Kidney tubule cell (primary cell): Measurements from ENCODE around the gene GRID1.
"Not testable (repeated sequence)": the region's sequence is repeated elsewhere in the genome, so short reads cannot be mapped to it uniquely, and the experiment has no call there.

ENCODE experiments used
- DNase-seq: peaks from one replicate; pipeline ENCODE4 v3.0.0-alpha.2; 2018; ENCODE audit warnings: low spot score

GRID1 gene

GRCh38 chr10:85986777-85987176 is 379.8 kb downstream of the GRID1 start:
- no peak for DNase-seq

DNA sequence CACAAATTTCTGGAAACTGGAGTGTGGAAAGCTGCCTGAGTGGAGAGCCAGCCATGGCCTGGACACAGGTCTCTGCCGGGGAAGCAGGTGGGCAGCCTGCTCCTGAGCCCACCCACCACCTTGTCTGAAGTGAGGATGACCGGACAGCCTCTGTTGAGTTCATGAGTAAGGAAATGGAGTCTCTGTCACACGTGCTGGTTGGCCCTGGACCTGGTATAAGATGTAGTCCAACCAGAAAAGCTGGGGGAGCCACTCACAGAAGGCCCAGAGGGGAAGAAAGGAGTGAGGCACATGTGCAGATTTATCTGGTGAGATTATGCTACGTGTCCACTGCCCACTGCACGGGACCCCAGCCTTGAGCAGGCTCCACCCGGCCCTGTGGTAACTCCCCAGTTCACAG is 383.5 kb downstream of the GRID1 start:
- DNase-seq: no peak

DNA sequence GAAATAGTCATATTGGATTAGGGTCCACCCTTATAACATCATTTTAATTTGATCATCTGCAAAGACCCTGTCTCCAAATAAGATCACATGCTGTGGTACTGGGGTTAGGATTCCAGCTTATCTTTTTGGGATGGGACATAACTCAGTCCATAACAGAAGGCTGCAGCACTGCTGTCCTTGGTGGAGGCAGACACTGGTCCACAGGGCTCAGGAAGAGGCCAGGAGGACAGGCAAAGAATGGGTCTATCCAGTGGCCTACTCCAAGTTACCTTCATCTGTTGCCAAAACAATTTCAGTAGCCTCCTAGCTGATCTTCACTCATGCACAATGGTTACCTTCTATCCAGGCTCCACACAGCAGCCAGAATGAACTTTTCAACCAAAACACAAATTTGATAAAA is 387.0 kb downstream of the GRID1 start:
- DNase-seq: no peak

- DNase-seq: no peak
Measured at GRCh38 chr10:85978566-85979358, 387.8 kb downstream of the GRID1 start.

- DNase-seq: no peak
Measured at GRCh38 chr10:85977642-85978041, 389.0 kb downstream of the GRID1 start.

DNA sequence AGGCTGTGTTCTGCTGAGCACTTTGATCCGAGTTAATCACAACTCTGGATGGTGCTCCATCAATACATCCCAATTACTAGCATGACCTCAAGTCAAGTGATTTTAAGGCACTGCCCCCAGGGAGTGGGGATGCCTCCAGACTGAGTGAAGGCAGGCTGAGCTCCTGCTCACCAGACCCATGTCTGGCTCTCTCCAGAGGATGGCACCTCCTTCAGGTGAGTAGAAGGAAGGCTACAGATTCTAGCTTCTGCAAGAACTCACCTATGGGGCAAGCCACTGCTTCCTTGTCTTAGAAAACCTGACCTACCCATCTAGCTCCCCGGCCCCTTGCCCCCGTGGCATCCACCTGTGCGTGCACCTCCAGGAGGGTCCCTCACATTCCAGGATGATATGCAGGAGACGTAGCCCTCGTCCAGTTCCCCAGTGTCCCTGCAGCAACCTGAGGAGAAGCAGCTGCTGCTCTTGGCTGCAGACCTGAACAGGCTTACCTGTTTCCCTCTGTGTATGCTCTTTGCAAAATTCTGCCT is 390.3 kb downstream of the GRID1 start:
- DNase-seq: no peak

- DNase-seq: no peak
Measured at GRCh38 chr10:85971494-85971893, 395.1 kb downstream of the GRID1 start.

- peak; percentile 50 for DNase-seq
Measured at GRCh38 chr10:85967594-85967993, 399.0 kb downstream of the GRID1 start.

- DNase-seq: no peak
Measured at GRCh38 chr10:85961479-85962067, 405.0 kb downstream of the GRID1 start.

GRCh38 chr10:85961073-85961472 is 405.5 kb downstream of the GRID1 start:
- no peak for DNase-seq

GRCh38 chr10:85959239-85959638 is 407.4 kb downstream of the GRID1 start:
- DNase-seq: no peak

DNA sequence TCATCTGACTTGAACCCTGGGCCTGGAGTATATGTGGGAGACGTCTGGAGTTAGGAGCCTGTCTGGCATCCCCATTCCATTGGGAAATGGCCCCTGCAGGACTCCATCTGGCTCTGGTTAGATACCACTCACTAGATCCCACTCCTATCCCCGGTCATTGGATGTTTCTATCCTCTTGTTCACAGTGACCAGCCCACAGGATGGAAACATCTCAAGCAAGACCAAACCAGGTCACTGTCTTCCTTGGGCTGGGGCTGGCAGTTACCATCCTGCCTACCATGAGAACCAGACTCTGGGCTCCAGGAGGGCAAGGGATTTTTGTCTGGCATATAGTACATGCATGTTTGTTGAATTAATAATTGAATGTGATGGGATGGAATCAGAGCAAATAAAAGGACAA is 415.7 kb downstream of the GRID1 start:
- no peak for DNase-seq

- DNase-seq: no peak
Measured at GRCh38 chr10:85946713-85947326, 419.8 kb downstream of the GRID1 start.

DNA sequence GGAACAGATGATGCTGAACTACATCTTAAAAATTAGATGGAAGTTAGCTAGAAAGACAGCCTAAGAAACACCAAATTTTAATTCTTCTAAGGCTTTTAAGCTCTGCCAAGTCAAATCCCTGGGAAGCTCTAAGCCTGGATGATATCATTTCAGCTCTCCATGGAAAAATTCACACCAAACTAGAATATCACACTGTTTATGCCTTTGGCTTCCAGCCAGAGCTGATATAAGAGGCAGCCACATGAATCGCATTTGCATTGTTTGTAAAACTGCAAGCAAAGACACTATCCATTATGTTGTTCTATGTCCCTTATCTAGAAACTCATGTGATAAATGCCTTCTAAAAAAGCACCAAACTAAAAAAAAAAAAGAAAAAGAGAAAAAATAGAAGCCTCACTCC is 430.4 kb downstream of the GRID1 start:
- no peak for DNase-seq

GRCh38 chr10:85934586-85934985 is 432.0 kb downstream of the GRID1 start:
- no peak for DNase-seq

GRCh38 chr10:85929993-85930392 is 436.6 kb downstream of the GRID1 start:
- DNase-seq: not testable (repeated sequence)

GRCh38 chr10:85927952-85928665 is 438.5 kb downstream of the GRID1 start:
- peak; percentile 76 for DNase-seq

- no peak for DNase-seq
Measured at GRCh38 chr10:85926986-85927385, 439.6 kb downstream of the GRID1 start.

DNA sequence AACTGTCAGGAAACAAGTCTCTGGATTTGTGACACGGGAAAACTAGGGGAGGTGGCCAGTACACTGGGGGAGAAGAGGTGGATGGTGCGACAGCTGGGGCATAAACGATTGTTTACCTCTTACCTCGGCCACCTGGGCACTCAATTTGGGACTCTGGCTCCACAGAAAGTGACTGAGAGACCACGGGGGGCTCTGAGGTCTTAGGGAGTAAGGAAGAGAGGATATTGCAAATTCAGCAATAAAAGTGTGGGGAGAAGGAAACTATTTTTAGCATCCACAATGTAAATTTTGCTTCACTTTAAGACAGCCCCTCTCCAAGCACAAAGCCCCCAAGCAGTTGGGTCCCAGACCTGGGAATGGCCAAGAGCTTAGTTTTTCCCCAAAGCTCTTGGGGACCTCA is 440.5 kb downstream of the GRID1 start:
- no peak for DNase-seq

DNA sequence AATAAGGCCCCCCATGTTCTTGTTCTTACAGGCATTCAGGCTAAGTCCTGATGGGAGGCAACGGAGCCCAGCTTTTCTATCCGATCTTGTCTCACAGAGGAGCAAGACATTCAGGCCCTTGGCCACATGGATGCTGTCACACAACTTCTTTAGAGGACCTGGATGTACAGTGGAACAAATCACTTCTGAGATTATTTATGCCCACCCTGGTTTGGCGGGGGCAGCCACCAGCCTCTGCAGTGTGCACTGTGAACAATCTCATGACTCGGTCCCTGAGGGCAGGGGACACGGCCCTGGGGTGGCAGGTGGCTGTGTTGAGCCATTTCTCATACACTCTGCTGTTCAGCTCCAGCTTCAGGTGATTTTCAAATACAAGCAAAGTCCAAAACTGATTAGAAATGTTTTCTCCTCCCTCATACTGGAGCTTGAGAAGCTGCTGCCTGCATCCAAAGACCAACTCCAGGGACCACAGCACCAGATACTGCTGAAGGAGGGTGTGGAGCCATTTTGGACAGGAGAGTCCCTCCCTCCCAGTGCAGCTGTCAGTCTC is 441.3 kb downstream of the GRID1 start:
- DNase-seq: no peak

GRCh38 chr10:85924382-85925102 is 442.1 kb downstream of the GRID1 start:
- DNase-seq: no peak
